Measurements from ENCODE around the gene OBSCN. TPM values are rescaled to one million over a fixed set of nuclear protein-coding genes. Genes with fewer than 3 reads are reported as not detected.

The OBSCN gene
- total RNA-seq, 1 experiment from 2014 or later = 33.3 TPM

DNA sequence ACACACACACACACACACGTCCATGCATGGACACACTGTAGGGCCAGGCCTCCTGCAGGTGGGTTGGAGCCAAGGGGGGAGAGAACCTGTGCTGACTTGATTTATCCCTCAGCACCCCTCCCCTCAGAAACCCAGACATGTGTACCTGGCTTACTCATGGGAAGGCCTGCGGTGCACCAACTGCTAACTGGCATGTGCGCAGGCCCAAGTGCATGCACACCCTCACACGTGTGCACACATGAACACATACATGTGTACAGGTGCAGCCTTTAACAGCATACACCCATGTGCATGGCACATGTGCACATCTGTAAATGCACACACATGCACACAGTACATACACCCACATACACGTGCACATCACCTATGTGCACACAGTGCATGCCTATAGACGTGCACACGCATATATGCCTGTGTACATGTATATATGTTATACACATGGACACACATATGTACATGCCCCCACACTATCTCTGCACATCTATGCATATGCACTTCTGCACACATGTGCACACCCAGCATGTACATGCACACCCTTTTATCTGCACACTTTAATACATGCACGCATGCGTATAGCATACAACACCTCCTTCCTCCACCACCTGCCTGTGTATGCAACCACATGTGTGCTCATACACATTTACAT is 131.3 kb downstream of the OBSCN start:
- Histone ChIP-seq H3K27me3 (ENCODE audit: insufficient read depth, low read length) (no peaks in the 10 kb centered on the region), H2BK15ac (ENCODE audit: low read depth, low read length) (no peak overlapping the region), H2AK5ac (ENCODE audit: insufficient read length, low read length) (no peak overlapping the region), H3K4ac (ENCODE audit: low read depth, low read length) (no peak overlapping the region), H2BK120ac (ENCODE audit: low read depth, low read length, poor library complexity, severe bottlenecking) (no peak overlapping the region), H4K20me1 (ENCODE audit: control insufficient read depth, insufficient read depth, insufficient read length) (no peaks in the 10 kb centered on the region), H3K27ac (ENCODE audit: insufficient read length, low read depth, low read length) (no peak overlapping the region), H2BK20ac (ENCODE audit: low read depth, low read length, poor library complexity, severe bottlenecking) (no peak overlapping the region), H3K4me1 (ENCODE audit: insufficient read depth, low read length) (no peaks in the 10 kb centered on the region), H3K56ac (ENCODE audit: insufficient read length, low read depth, low read length) (no peak overlapping the region), H3K9ac (ENCODE audit: extremely low read depth, insufficient read length, low read length) (no peak overlapping the region), H3K9me3 (ENCODE audit: control insufficient read depth, low read depth, low read length) (peaks cover 4% of the 10 kb centered on the region), H3T11ph (ENCODE audit: low read length) (no peak overlapping the region), H3K4me2 (ENCODE audit: insufficient read depth, insufficient read length, low read length) (no peak overlapping the region), H3K23me2 (ENCODE audit: insufficient read length, low read depth, low read length, poor library complexity, severe bottlenecking) (no peaks in the 10 kb centered on the region), H2BK12ac (ENCODE audit: insufficient read length, low read depth, low read length) (no peak overlapping the region), H3K23ac (ENCODE audit: insufficient read length, low read depth, low read length) (no peak overlapping the region), H3K79me2 (ENCODE audit: insufficient read depth, low read length) (no peaks in the 10 kb centered on the region), H4K8ac (replicated peaks; ENCODE audit: insufficient read length, low read depth, low read length) (no peak overlapping the region), H4K91ac (ENCODE audit: insufficient read length, low read depth, low read length) (no peak overlapping the region), H4K5ac (ENCODE audit: insufficient read length, low read depth, low read length) (no peak overlapping the region), H2BK5ac (ENCODE audit: insufficient read length, low read length) (no peak overlapping the region), H3K18ac (ENCODE audit: insufficient read length, low read depth, low read length) (no peak overlapping the region), H2AFZ (ENCODE audit: low read length) (no peak overlapping the region), H3K14ac (ENCODE audit: insufficient read depth, low read length) (no peak overlapping the region), H3K79me1 (ENCODE audit: insufficient read depth, low read depth, low read length, poor library complexity, severe bottlenecking) (no peaks in the 10 kb centered on the region)
- no peaks in the 10 kb centered on the region for H3K4me1 Mint-ChIP-seq
- H3K27me3 Mint-ChIP-seq (ENCODE audit: low read depth) = no peaks in the 10 kb centered on the region
- peaks cover 18 to 28% (median 26%) of the 10 kb centered on the region in 3 experiments; a peak in 6 of 7 replicates for H3K36me3 Mint-ChIP-seq (ENCODE audit: insufficient read depth in 1 of 3, low read depth in 3 of 3)
- WGBS (ENCODE audit: extremely low coverage, insufficient read length, low lambda C conversion rate) = no CpG with 5 or more reads among the region's 9 CpGs
- H3K27ac Mint-ChIP-seq = no peak overlapping the region; a peak in 1 of 7 replicates
- no peak for TF ChIP-seq CTCF (conservative IDR thresholded peaks at IDR 0.05)
- peaks cover 0 to 4% of the 10 kb centered on the region in 2 experiments; a peak in 1 of 5 replicates for H3K9me3 Mint-ChIP-seq
- DNase-seq = peak; percentile 10
- peak overlapping the region in 1 of 2 experiments; percentile 26; a peak in 1 of 5 replicates for H3K4me3 Mint-ChIP-seq

All from H9 (cell line).